GM19324 (cell line): ENCODE data around the gene TMEM131L.
"Not testable (repeated sequence)": the region's sequence is repeated elsewhere in the genome, so short reads cannot be mapped to it uniquely, and the experiment has no call there.

ENCODE experiments used
- ATAC-seq: cut with Tn5 transposase; IDR thresholded peaks from one replicate; pipeline ENCODE4 v1.9.1; 2021; ENCODE audit warnings: mild to moderate bottlenecking, moderate library complexity; ENCODE audit not compliant: unreplicated experiment, low FRiP score

Gene TMEM131L

GRCh38 chr4:153501578-153501977, 35.4 kb downstream of the TMEM131L start:
- ATAC-seq = no peak

GRCh38 chr4:153502584-153502983, 36.4 kb downstream of the TMEM131L start:
- no peak for ATAC-seq

DNA sequence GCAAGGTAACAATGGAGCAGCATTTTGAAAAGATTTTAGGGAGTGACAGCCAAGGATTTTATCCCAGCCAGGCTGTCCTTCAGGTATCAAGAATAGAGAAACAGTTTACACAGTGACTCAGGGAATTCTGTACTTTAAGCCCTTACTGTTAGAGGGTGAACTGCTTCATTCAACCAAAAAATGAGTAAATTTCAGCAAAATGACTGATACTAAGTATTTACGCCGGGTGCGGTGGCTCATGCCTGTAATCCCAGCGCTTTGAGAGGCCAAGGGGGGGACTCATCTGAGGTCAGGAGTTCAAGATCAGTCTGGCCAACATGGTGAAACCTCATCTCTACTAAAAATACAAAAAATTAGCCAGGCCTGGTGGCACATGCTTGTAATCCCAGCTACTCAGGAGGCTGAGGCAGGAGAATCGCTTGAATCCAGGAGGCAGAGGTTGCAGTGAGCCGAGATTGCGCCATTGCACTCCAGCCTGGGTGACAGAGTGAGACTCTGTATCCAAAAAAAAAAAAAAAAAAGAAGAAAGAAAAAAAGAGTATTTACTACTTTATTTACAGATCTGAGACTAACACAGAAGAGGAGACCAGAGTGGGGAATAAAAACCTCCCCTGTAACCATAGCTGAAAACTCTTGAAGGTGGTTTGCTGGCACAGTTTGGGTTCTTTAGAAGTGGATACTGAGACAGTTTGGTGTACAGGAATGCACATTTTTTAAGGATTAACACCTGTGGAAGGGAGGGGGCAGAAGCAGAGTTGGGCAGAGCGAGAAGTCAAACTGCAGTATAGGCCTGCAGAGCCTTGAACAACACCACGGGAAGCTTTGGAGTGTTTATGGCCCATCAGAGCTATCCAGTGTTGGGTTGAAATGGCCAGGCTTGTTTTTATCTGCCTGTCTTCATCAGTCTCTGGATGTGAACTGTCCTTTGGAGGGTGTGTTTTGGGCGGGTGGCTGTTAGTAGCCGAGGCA, 40.5 kb downstream of the TMEM131L start:
- ATAC-seq = no peak

DNA sequence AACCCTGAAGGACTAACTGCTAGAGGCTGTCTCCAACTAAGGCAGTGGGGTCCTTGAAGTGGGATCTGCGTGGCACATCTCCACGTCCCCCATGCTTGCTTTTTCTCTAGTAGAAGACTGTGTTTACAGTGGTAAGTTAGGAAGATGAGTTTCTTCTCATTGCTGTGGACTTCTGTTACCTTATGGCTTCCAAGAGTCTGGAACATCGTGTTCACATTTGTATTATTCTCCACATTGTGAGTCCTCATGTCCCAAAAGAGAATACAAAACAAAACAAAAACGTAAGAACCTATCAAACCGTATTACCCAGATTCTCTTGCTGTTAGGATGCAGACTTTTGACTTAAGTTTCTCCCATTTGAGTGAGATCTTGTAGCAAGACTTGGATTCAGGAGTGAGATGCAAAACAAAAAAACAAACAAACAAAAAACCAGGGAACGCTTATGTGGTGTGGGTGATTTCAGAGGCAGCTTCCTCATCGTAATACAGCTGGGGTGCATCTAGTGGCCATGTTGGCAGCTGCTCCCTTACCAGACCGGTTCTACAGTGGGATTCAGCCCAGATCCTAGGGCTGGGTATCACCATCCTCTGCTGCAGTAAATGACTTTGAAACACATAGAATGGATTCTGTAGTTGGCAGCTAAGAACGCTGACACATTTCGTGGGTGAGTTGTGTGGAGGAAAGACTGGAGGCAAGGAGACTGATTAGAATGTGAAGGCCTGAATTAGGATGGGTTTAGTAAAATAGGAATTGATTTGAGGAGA, 41.3 kb downstream of the TMEM131L start:
- ATAC-seq = no peak

DNA sequence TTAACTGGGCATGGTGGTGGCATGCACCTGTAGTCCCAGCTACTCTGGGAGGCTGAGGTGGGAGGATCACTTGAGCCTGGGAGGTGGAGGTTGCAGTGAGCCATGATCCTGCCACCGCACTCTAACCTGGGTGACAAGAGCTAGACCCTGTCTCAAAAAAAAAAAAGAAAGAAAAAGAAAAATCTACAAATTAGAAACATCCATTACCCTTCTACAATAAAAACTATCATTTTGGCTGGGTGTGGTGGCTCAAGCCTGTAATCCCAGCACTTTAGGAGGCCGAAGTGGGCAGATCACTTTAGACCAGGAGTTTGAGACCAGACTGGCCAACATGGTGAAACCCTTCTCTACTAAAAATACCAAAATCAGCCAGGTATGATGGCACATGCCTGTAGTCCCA, 43.1 kb downstream of the TMEM131L start:
- ATAC-seq = not testable (repeated sequence)

- ATAC-seq = no peak
Observed at GRCh38 chr4:153509724-153510123, 43.6 kb downstream of the TMEM131L start.

DNA sequence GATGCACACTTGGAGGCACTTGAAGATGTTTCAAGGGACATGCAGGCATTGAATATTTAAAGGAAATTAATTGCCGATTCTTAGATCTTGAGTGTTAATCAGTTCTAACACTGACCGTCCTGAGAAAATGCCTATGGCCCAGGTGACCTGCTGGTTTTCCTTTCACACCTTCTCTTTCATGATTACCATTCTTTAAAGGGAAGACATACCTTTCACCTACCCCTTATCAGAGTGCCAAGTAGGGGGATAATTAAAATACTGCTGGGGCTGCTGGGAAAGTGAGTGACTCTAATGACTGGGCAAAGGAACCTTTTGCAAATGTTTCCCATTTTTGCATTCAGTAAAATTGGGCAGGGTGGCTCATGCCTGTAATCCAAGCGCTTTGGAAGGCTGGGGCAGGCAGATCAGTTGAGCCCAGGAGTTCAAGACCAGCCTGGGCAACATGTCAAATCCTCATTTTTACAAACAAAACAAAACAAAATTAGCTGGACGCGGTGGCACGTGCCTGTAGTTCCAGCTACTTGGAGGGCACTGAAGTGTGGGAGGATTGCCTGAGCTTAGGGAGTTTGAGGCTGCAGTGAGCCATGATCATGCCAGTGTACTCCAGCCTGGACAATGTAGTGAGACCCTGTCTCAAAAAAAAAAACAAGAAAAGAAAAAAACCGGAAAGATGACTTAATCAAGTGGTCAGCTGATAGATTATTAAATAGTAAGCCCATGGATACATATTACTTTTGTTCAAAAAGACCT, 44.3 kb downstream of the TMEM131L start:
- ATAC-seq = no peak

- no peak for ATAC-seq
Observed at GRCh38 chr4:153511104-153511503, 44.9 kb downstream of the TMEM131L start.

- ATAC-seq = no peak
Observed at GRCh38 chr4:153512162-153512852, 46.1 kb downstream of the TMEM131L start.

DNA sequence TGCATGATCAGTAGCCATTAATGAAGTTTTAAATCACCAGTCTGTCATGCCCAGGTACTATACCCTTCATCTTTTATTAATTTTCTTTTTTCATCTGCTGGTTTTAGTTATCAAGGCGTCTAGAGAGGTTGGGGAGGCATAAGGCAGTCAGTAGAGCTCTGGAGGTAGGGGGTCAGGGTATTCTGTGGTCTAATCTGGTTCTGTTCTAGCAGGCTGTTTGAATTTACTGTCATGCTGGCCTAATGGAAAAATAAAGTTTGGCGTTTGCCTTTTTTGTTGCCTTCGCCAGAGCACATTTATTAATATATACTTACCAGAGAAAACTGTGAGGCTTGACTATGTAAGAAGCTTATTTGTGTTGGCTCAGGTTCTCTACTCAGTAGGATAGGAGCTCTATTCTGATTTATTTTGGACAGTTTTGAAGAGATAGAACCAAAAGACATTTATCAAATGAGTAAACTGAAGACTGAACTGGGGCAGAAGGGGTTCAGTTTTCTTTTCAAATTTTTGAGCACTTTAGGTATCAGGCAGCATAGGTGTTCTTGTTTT, 46.9 kb downstream of the TMEM131L start:
- no peak for ATAC-seq

- no peak for ATAC-seq
Observed at GRCh38 chr4:153513596-153513995, 47.4 kb downstream of the TMEM131L start.

DNA sequence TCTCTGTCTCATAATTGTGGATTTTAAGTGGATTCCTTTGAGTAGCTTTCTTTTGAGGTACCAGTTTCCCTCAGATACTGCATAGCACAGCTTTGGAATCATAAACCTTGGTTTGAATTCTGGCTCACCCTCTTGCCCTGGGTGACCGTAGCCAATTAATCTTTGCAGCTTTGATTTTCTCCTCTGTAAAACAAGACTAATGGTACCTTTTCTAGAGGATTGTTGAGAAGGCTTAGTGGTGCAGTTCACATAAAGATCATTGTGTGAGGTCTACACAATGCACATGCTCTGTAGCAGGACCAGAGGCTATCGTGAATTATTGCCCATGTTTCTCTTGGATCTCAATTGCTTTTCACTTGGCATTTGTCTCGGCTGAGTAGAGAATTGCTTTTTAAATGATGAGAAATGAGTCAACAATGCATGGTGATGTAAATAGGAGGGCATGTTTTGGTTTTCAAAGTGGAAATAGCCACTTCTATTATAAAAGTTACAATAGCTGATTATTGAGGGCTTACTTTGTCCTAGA, 47.9 kb downstream of the TMEM131L start:
- ATAC-seq = no peak

- ATAC-seq = no peak
Observed at GRCh38 chr4:153514688-153515426, 48.7 kb downstream of the TMEM131L start.

- no peak for ATAC-seq
Observed at GRCh38 chr4:153517159-153517558, 51.0 kb downstream of the TMEM131L start.

DNA sequence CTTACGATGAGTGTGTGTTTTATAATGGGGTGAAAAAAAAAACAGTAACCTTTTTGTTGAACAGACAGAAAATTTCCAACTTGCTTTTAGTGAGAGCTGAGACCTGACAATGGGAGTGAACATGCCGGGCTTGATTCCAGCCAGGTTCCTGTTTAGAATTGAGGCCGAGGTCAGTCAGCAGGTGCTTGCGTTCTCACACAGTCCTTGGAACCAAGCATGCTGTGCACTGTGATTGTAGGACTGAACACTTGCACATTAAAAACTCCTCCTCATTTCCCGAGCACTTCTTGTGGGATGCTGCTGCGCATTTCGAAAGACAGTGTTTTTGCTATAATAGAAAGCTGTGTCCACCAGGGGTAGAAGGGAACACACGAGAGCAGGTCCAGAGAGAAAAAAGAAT, 51.8 kb downstream of the TMEM131L start:
- no peak for ATAC-seq

DNA sequence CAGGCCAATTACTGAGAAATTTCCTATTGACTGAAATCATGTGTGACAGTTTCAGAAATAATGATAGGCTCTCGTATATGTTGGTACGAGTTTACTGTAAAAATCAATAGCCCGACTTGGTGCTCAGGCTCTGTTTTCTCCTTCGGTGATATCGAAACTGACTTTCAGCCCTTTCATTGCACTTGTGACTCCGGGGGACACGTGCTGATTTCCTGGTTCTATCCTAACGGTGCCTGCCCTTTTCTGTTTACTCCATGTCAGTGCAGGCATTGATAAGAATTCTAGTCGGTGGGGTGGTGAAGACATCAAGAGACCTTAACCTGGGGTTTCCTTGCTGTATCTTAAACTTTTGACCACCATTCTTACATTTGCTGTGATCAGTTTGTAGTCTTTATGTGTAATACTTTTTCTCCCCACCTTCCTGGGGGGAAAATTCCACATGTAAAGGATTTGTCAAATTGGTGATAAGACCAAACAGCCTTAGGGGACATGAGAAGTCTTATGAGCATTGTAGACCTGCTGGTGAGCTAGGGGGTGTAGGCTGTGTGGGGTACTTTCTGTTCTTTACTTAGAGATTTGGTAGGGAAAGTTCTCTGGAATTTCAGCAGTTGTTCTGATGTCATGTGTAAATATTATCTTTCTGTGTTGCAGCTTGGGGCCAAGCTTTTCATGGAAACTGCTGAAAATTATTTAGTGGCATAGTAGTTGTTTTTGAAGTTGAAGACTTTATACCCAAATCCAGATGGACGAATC, 52.7 kb downstream of the TMEM131L start:
- ATAC-seq = no peak

DNA sequence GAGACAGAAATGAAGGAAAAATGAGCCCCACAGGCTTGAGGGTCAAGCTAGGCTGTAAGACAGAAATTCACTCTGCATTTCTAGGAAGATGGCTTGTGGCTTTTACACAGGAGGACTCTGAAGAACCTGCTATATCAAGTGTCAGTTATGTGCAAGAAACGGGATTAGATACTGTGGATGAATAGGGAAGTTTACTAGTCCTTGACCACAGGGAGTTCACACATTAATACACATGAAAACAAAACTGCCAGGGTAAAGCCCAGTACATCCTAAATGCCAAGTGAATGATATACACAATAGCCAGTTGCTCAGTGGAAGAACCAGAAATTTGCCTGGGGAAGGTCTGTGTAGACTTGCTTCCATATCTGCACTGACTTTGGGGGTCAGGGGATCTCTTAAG, 53.5 kb downstream of the TMEM131L start:
- no peak for ATAC-seq

DNA sequence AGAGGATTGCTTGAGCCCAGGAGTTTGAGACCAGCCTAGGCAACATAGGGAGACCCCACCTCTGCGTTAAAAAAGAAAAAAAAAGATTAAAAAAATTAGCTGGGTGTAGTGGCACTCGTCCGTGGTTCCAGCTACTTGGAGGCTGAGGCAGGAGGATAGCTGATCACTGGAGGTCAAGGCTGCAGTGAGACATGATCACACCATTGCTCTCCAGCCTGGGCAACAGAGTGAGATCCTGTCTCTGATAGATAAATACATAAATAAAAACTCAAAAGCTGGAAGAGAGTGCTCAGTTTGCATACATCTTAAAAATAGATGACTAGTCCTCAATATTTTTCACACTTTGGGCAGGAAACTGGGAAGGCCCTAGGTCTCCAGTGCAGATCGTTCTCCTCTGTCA, 54.1 kb downstream of the TMEM131L start:
- ATAC-seq = no peak
